CD14-positive monocyte (primary cell): Measurements from ENCODE around the gene CARMIL1. TPM values are rescaled to one million over a fixed set of nuclear protein-coding genes. Genes with fewer than 3 reads are reported as not detected.

Experiments
- DNase-seq, 3 donors: peaks; one replicate each; pipeline ENCODE4 v3.0.0-alpha.2; 2011 to 2022
- H2AFZ ChIP-seq: 2 replicates; pipeline ENCODE4 v1.6.0; 2012; ENCODE audit warnings: mild to moderate bottlenecking, low read depth, low read length, inconsistent platforms; ENCODE audit not compliant: insufficient read depth, poor library complexity, severe bottlenecking
- H3K27ac ChIP-seq, 2 donors: 1 replicate in 1 of 2; 2 replicates in 1 of 2; pipeline ENCODE4 v1.5.1; 2012 to 2013; ENCODE audit warnings: low read length in 2 of 2, control low read depth in 1 of 2, inconsistent platforms in 1 of 2, low read depth in 1 of 2, mild to moderate bottlenecking in 1 of 2
- H3K27me3 ChIP-seq, 2 donors: one replicate each; pipeline versions ENCODE4 v1.6.0 to v1.6.1; 2011 to 2013; ENCODE audit warnings: low read length in 2 of 2; ENCODE audit not compliant: control insufficient read depth in 2 of 2, insufficient read depth in 2 of 2
- H3K36me3 ChIP-seq, 2 donors: replicated peaks in 1 of 2; 1 replicate in 1 of 2; 2 replicates in 1 of 2; pipeline versions ENCODE4 v1.5.1 to v1.6.1; 2012 to 2013; ENCODE audit warnings: low read length in 2 of 2, control low read depth in 1 of 2, inconsistent platforms in 1 of 2, mild to moderate bottlenecking in 1 of 2; ENCODE audit not compliant: insufficient read depth in 2 of 2, control insufficient read depth in 1 of 2
- H3K4me1 ChIP-seq, 2 donors: 1 replicate in 1 of 2; 2 replicates in 1 of 2; pipeline versions ENCODE4 v1.5.1 to v1.6.1; 2012 to 2013; ENCODE audit warnings: low read length in 2 of 2, control low read depth in 1 of 2, inconsistent platforms in 1 of 2, mild to moderate bottlenecking in 1 of 2, moderate library complexity in 1 of 2; ENCODE audit not compliant: insufficient read depth in 2 of 2, control insufficient read depth in 1 of 2
- H3K4me2 ChIP-seq: replicated peaks from 2 replicates; pipeline ENCODE3; 2012; ENCODE audit warnings: low read length, moderate library complexity, mild to moderate bottlenecking; ENCODE audit not compliant: poor library complexity, severe bottlenecking; ENCODE audit errors: extremely low read depth
- H3K4me3 ChIP-seq, 3 experiments: fragments of 200-600 bp in 1 of 3; sonication (generic) in 1 of 3; replicated peaks in 1 of 3; 1 replicate in 2 of 3; 2 replicates in 1 of 3; pipeline ENCODE4 v1.5.1; 2011 to 2013; ENCODE audit warnings: low read length in 3 of 3, mild to moderate bottlenecking in 3 of 3, control low read depth in 2 of 3, low read depth in 2 of 3, inconsistent platforms in 1 of 3, moderate library complexity in 1 of 3
- H3K79me2 ChIP-seq: 2 replicates; pipeline ENCODE4 v1.6.0; 2012; ENCODE audit warnings: mild to moderate bottlenecking, control low read depth, inconsistent platforms, low read length, moderate library complexity; ENCODE audit not compliant: insufficient read depth
- H3K9ac ChIP-seq: 2 replicates; pipeline ENCODE4 v1.6.0; 2017; ENCODE audit warnings: low read length, mild to moderate bottlenecking; ENCODE audit not compliant: insufficient read depth, poor library complexity, severe bottlenecking
- H3K9me3 ChIP-seq, 2 donors: replicated peaks in 1 of 2; 1 replicate in 1 of 2; 2 replicates in 1 of 2; pipeline versions ENCODE4 v1.5.1 to v1.6.1; 2012 to 2013; ENCODE audit warnings: low read length in 2 of 2, control low read depth in 1 of 2; ENCODE audit not compliant: control insufficient read depth in 1 of 2, insufficient read depth in 1 of 2
- H4K20me1 ChIP-seq: 2 replicates; pipeline ENCODE4 v1.6.0; 2012; ENCODE audit warnings: mild to moderate bottlenecking, low read length, control low read depth, moderate library complexity; ENCODE audit not compliant: insufficient read depth
- H3K27ac Mint-ChIP-seq, 7 donors: one replicate each; pipeline ENCODE4 v1.8.0; 2020; ENCODE audit warnings: mild to moderate bottlenecking in 7 of 7, mixed read lengths in 7 of 7, moderate library complexity in 6 of 7, inconsistent platforms in 2 of 7
- H3K27me3 Mint-ChIP-seq, 3 donors: one replicate each; pipeline ENCODE4 v1.8.0; 2021 to 2022; ENCODE audit warnings: low read depth in 3 of 3, mild to moderate bottlenecking in 3 of 3, mixed read lengths in 3 of 3, moderate library complexity in 3 of 3, inconsistent platforms in 1 of 3
- H3K36me3 Mint-ChIP-seq, 2 donors: one replicate each; pipeline ENCODE4 v1.8.0; 2020; ENCODE audit warnings: mixed read lengths in 2 of 2, inconsistent platforms in 1 of 2, mild to moderate bottlenecking in 1 of 2
- H3K4me1 Mint-ChIP-seq: one replicate; pipeline ENCODE4 v1.8.0; 2020; ENCODE audit warnings: mild to moderate bottlenecking, mixed read lengths
- H3K4me3 Mint-ChIP-seq, 2 donors: one replicate each; pipeline ENCODE4 v1.8.0; 2020; ENCODE audit warnings: mild to moderate bottlenecking in 2 of 2, mixed read lengths in 2 of 2, moderate library complexity in 1 of 2
- H3K9me3 Mint-ChIP-seq, 7 donors: one replicate each; pipeline ENCODE4 v1.8.0; 2020 to 2022; ENCODE audit warnings: mixed read lengths in 7 of 7, mild to moderate bottlenecking in 6 of 7, moderate library complexity in 6 of 7, inconsistent platforms in 2 of 7
- CTCF ChIP-seq: fragments of 200-600 bp; IDR thresholded peaks from one replicate; pipeline ENCODE4 v1.8.0; 2022; ENCODE audit warnings: antibody characterized with exemption, mild to moderate bottlenecking
- WGBS: methylation state at CpG from one replicate; pipeline ENCODE4 v1.1.5; 2013; ENCODE audit warnings: missing lambda C conversion rate; ENCODE audit not compliant: insufficient coverage; 5-methylcytosine and 5-hydroxymethylcytosine counted together
- intact Hi-C, 2 donors: fragments of 100-400 bp; cut with micrococcal nuclease; formaldehyde crosslinking; loops; one replicate each; pipeline versions ENCODE4 v1.15.0 to v1.15.1; 2023
- polyA plus RNA-seq, 3 donors: library from polyadenylated mRNA; depleted of rRNA in 1 of 3; unstranded in 2 of 3; stranded (reverse) in 1 of 3; fragments of 300-500 nt in 2 of 3; fragments of >200 nt in 1 of 3; fragmentation: Illumina TruSeq in 2 of 3; gene quantifications; 1 replicate in 2 of 3; 2 replicates in 1 of 3; pipeline ENCODE4 v1.2.3, GENCODE V29; 2012 to 2021

CARMIL1 gene
- polyA plus RNA-seq, 3 donors, result 0.30 to 0.49 (median 0.41) TPM

- H3K4me3 Mint-ChIP-seq, result peak overlapping the region; percentile 33 to 76
- Histone ChIP-seq H3K9ac (no peak overlapping the region), H3K27me3 (no peaks in the 10 kb centered on the region), H3K4me3 (peak overlapping the region in 1 of 3 experiments; percentile 4), H3K4me2 (peak overlapping the region; percentile 19), H3K4me1 (peaks cover 55 to 77% of the 10 kb centered on the region in 2 donors), H2AFZ (no peak overlapping the region), H4K20me1 (no peaks in the 10 kb centered on the region), H3K9me3 (peaks cover 7 to 9% of the 10 kb centered on the region in 2 donors), H3K36me3 (peaks cover 5 to 11% of the 10 kb centered on the region in 2 donors), H3K27ac (peak overlapping the region in 1 of 2 donors; percentile 83), H3K79me2 (peaks cover 62% of the 10 kb centered on the region)
- H3K27me3 Mint-ChIP-seq, result no peaks in the 10 kb centered on the region
- no CpG with 5 or more reads among the region's 2 CpGs for WGBS
- TF ChIP-seq CTCF, result no peak
- H3K4me1 Mint-ChIP-seq, result peaks cover 67% of the 10 kb centered on the region
- DNase-seq, result no peak
- peaks cover 6 to 25% (median 15%) of the 10 kb centered on the region in 7 donors for H3K9me3 Mint-ChIP-seq
- H3K27ac Mint-ChIP-seq, result peak overlapping the region in 6 of 7 donors; percentile 10 to 92 (median 84)
- H3K36me3 Mint-ChIP-seq, result peaks cover 19 to 28% of the 10 kb centered on the region in 2 donors
- intact Hi-C loops, result no loop called here
Observed at GRCh38 chr6:25448965-25449538, 169.9 kb downstream of the CARMIL1 start.

- Histone ChIP-seq H4K20me1 (no peaks in the 10 kb centered on the region), H3K9ac (no peak overlapping the region), H3K36me3 (peaks cover 5 to 11% of the 10 kb centered on the region in 2 donors), H3K4me1 (peaks cover 58 to 80% of the 10 kb centered on the region in 2 donors), H3K9me3 (peaks cover 7 to 9% of the 10 kb centered on the region in 2 donors), H3K27ac (peak overlapping the region in 1 of 2 donors; percentile 52), H2AFZ (no peak overlapping the region), H3K4me3 (peak overlapping the region in 2 of 3 experiments; percentile 13 to 47), H3K4me2 (peak overlapping the region; percentile 57), H3K27me3 (no peaks in the 10 kb centered on the region), H3K79me2 (peaks cover 62% of the 10 kb centered on the region)
- Mint-ChIP-seq H3K36me3 (peaks cover 19 to 30% of the 10 kb centered on the region in 2 donors), H3K4me1 (peaks cover 71% of the 10 kb centered on the region), H3K27me3 (no peaks in the 10 kb centered on the region), H3K27ac (peak overlapping the region in 5 of 7 donors; percentile 47 to 83 (median 79)), H3K4me3 (peak overlapping the region in 1 of 2 donors; percentile 61), H3K9me3 (peaks cover 6 to 22% (median 11%) of the 10 kb centered on the region in 7 donors)
- no peak for TF ChIP-seq CTCF
- WGBS, result 58% methylated on average over 3 of the region's 4 CpGs
- intact Hi-C loops, result no loop called here
- DNase-seq, result no peak
Observed at GRCh38 chr6:25449774-25450173, 170.6 kb downstream of the CARMIL1 start.
